ENCODE results near the gene RPL34. TPM values are rescaled to one million over a fixed set of nuclear protein-coding genes. Genes with fewer than 3 reads are reported as not detected.

RPL34 gene
- total RNA-seq, 4 donors from 2014 or later, result 1,071 to 6,726 (median 2,783) TPM

GRCh38 chr4:108612365-108612764 is 8.0 kb upstream of the RPL34 start:
- Histone ChIP-seq H3K27ac (no peak overlapping the region), H3K4me1 (no peaks in the 10 kb centered on the region), H3K9me3 (no peaks in the 10 kb centered on the region), H3K27me3 (no peaks in the 10 kb centered on the region), H3K4me3 (no peak overlapping the region), H3K36me3 (no peaks in the 10 kb centered on the region)
- no peak for DNase-seq
- TF ChIP-seq POLR2A (IDR thresholded peaks at IDR 0.05) (no peak), CTCF (IDR thresholded peaks at IDR 0.05) (no peak)
- intact Hi-C loops (cut with DNase I; ENCODE audit: low total_unique reads), result no loop called here

- intact Hi-C loops (cut with DNase I; ENCODE audit: low total_unique reads), result no loop called here
- Histone ChIP-seq H3K27me3 (no peaks in the 10 kb centered on the region), H3K36me3 (no peaks in the 10 kb centered on the region), H3K9me3 (no peaks in the 10 kb centered on the region), H3K4me1 (peaks cover 0 to 4% of the 10 kb centered on the region in 2 donors), H3K4me3 (peak overlapping the region; percentile 30 to 76), H3K27ac (peak overlapping the region; percentile 66 to 85)
- TF ChIP-seq CTCF (IDR thresholded peaks at IDR 0.05) (no peak), POLR2A (IDR thresholded peaks at IDR 0.05) (no peak)
- no peak for DNase-seq
Measured at GRCh38 chr4:108619372-108620100, 840 bp upstream of the RPL34 start.

GRCh38 chr4:108620933-108621905 is 843 bp downstream of the RPL34 start:
- Histone ChIP-seq H3K27ac (peak overlapping the region; percentile 82 to 85), H3K36me3 (no peaks in the 10 kb centered on the region), H3K9me3 (no peaks in the 10 kb centered on the region), H3K4me1 (peaks cover 0 to 4% of the 10 kb centered on the region in 2 donors), H3K4me3 (peak overlapping the region; percentile 57 to 76), H3K27me3 (no peaks in the 10 kb centered on the region)
- intact Hi-C loops (cut with DNase I; ENCODE audit: low total_unique reads), result no loop called here
- TF ChIP-seq CTCF (IDR thresholded peaks at IDR 0.05) (no peak), POLR2A (IDR thresholded peaks at IDR 0.05) (no peak)
- no peak for DNase-seq

GRCh38 chr4:108622022-108622421 is 1.6 kb downstream of the RPL34 start:
- Histone ChIP-seq H3K4me1 (peaks cover 0 to 4% of the 10 kb centered on the region in 2 donors), H3K4me3 (no peak overlapping the region), H3K36me3 (no peaks in the 10 kb centered on the region), H3K9me3 (no peaks in the 10 kb centered on the region), H3K27me3 (no peaks in the 10 kb centered on the region), H3K27ac (no peak overlapping the region)
- TF ChIP-seq POLR2A (IDR thresholded peaks at IDR 0.05) (no peak), CTCF (IDR thresholded peaks at IDR 0.05) (no peak)
- intact Hi-C loops (cut with DNase I; ENCODE audit: low total_unique reads), result no loop called here
- no peak for DNase-seq

GRCh38 chr4:108622828-108623227 is 2.5 kb downstream of the RPL34 start:
- H3K9me3 ChIP-seq, result no peaks in the 10 kb centered on the region
- H3K27me3 ChIP-seq, result no peaks in the 10 kb centered on the region
- TF ChIP-seq CTCF (IDR thresholded peaks at IDR 0.05) (no peak), POLR2A (IDR thresholded peaks at IDR 0.05) (no peak)
- H3K4me3 ChIP-seq, result no peak overlapping the region
- H3K36me3 ChIP-seq, result no peaks in the 10 kb centered on the region
- H3K27ac ChIP-seq, result no peak overlapping the region
- peaks cover 0 to 4% of the 10 kb centered on the region in 2 donors for H3K4me1 ChIP-seq
- no peak for DNase-seq
- intact Hi-C loops (cut with DNase I; ENCODE audit: low total_unique reads), result no loop called here

Measured in uterus (tissue), 4 donors.